NCI-H1105 (cell line): ENCODE results near the gene OGFOD2.

Experiments used
- DNase-seq: peaks from one replicate; lab custom pipeline; 2025; lab: John Stamatoyannopoulos, UW

The OGFOD2 gene

GRCh38 chr12:122951979-122952892 lies 22.8 kb upstream of the OGFOD2 start:
- DNase-seq, result peak; percentile 35

DNA sequence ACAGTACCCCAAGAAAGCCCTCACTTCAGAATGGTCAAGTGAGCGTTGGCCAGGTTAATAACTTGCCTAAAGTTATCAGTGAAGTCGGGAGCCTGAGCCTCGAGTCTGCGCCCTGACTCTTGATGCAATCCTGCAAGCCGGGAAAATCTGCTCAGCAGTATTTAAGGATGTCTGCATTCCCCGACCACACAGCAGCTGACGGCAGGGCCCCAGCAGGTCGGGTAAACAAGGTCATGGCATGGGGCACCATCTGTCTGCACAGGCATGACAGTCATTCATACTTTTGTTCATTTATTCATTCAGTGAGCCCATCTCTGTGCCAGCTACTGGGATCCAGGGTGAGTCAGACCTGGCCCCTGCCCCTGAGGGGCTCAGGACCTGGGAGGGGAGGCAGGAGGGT lies 19.9 kb upstream of the OGFOD2 start:
- DNase-seq, result no peak

- DNase-seq, result no peak
Observed at GRCh38 chr12:122956035-122956434, 19.0 kb upstream of the OGFOD2 start.

DNA sequence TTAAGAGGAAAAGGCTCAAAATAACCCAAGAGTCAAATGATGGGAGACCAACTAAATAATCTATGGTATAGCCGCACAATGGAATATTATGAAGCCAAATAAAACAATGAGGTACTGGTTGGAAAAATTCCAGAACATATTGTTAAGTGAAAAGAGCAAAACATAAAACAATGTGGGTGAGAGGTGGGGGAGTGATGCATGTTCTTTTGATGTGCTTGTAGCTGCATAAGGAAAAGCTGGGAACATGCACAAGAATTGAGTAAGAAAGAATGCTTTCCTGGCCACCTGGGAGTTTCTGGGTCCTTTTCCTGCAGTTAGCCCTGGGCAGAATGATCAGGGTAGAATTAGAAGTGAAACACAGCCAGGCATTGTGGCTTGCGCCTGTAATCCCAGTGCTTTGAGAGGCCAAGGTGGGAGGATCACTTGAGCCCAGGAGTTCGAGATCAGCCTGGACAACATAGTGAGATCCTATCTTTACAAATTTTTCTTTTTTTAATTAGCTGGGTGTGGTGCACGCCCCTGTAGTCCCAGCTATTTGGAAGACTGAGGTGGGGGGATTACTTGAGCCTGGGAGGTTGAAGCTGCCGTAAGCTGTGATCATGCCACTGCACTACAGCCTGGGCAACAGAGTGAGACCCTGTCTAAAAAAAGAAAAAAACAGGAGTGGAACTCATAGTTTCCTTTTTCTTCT lies 16.7 kb upstream of the OGFOD2 start:
- no peak for DNase-seq

DNA sequence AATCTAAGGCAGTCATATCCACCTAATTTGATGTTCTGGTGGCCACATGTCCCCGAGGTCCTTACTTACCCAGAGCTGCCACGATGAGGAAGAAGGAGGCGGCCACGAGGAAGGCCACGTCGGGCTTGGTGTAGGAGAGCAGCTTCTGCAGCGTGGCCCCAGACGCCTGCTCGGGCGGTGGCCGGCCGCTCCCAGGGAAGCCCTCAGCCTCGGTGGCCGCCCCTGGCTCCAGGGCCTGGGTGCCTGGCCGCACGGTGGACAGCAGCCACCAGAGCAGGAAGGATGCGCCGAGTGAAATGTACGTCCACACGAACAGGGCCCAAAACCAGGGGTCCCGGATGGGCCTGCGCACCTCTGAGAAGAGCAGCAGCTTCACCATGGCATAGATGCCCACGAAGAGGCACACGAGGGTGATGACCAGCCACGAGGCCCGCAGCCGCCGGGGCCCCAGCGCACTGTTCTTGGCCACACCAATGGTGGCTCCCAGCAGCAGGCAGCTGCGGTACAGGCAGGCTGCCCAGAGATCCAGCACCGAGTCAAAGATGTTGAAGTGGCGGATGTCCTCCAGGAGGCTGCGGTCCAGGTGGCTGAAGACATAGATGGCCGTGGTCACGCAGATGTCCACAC lies 15.4 kb upstream of the OGFOD2 start:
- no peak for DNase-seq

- no peak for DNase-seq
Observed at GRCh38 chr12:122960193-122960569, 14.9 kb upstream of the OGFOD2 start.

- peak; percentile 50 for DNase-seq
Observed at GRCh38 chr12:122961531-122962329, 13.3 kb upstream of the OGFOD2 start.

DNA sequence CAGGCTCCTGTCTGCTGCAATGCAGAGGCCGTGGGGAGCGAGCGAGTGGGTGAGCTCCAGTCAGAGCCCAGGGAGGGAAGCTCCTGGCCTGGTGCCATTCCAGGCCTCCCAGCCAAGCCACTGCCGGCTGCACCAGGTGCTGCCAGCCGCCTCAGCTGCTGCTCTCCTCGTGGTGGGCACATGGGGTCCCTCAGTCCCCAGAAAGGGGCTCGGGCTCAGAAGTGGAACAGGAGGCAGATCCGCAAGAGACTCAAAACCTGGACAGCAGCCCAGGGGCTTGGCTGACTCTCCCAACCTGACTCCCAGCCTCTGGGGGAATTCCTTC lies 11.1 kb upstream of the OGFOD2 start:
- peak; percentile 58 for DNase-seq

DNA sequence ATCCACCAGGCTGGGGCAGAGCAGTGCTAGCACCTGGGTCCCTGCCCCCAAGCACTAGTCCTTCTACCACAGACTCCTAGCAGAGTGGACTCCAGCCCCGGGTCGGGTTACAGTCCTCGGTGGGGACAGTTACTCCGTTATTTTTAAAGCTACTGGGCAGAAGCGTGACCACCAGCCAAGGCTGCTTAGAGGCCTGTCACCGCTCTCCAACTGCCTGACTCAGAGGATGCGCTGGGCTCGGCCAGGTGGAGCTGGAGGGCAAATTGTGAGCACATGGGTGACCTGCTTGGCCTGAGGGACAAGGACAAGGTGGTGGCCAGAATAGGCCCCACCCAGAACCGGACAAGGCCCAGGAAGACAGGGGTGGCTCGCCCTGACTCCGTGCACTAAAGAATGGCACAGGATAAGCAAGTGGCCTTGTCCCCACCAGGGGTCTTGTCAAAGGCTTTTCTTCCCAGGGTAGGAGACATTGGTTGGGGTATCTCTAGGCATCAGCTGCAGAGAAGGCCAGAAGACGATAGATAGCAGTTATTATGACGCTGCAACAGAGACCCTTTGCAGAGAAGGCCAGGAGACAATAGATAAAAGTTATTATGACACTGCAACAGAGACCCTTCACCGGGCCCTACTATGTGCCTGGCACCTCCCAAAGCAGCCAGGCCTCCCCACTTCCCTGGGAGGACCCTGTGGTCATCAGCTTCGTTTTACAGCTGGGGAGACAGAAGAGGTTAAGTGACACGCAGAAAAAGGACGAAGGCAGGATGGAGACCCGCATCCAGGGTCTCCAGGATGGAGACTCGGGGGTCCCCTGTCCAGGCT lies 10.4 kb upstream of the OGFOD2 start:
- no peak for DNase-seq

DNA sequence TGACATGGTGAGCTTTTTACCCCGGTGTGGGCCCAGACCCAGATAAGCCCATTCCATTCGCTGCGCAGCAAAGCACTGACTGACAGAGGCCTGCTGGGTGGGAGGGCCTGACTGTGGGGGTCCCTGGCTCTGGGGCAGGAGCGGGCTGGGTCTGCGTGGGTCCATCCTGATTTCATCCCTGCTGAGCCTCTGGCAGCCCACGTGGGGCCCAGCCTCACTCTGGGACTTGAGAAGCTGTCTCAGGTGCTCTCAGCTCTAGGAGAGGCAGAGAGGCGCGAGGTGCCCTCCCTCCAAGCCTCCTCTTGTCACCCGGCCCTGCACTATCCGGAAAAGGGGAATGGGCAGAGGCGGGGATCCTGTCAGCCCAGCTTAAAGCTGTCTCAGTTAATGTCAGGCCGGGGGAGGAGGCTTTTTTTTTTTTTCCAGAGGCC lies 9.7 kb upstream of the OGFOD2 start:
- DNase-seq, result no peak

DNA sequence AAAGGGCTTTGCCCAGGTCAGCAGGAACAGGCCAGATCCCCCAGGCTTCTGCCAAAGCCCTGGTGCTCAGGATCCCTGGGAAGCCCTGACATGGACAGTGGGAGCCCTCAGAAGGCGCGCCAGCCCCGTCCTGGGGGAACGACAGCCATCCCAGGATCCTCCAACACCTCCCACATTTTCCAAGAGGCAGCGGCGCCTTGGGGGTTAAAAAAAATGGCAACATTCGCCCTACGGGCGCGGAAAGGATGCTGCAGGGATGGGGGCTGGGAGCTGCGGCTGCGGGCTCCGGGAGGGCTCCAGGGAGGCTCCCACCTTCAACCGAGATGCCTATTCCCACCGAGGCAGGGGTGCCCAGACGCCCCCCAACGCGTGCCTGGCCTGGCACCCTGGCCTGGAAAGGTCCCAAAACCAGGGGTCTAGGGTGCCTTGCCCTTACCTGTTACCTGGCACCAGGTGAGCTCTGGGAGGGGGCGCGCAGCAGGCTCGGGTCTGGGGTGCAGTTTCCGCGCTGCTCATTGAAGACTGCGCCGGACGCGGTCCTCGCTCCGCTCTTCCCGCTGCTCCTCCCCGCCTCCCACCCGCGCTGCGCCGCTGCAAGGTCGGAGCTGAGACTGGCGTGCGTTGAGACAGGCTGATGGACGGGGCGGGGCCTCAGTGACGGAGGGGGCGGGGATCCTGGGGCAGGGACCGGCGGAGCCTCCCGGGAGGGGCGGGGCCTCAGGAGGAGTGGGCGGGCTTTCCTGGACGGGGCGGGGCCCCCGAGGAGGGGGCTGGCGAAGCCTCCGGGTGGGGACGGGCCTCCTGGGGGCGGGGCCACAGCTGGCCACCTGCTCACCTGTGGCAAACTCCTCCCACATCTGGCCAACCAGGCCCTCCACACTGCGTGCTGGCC lies 8.9 kb upstream of the OGFOD2 start, which contains the start of gene ABCB9:
Gene ABCB9 (minus strand): TSS at position 613 of the 892 bp plus-strand sequence. CDS start 6,228 bp downstream, outside the sequence.
- DNase-seq, result peak; percentile 92

DNA sequence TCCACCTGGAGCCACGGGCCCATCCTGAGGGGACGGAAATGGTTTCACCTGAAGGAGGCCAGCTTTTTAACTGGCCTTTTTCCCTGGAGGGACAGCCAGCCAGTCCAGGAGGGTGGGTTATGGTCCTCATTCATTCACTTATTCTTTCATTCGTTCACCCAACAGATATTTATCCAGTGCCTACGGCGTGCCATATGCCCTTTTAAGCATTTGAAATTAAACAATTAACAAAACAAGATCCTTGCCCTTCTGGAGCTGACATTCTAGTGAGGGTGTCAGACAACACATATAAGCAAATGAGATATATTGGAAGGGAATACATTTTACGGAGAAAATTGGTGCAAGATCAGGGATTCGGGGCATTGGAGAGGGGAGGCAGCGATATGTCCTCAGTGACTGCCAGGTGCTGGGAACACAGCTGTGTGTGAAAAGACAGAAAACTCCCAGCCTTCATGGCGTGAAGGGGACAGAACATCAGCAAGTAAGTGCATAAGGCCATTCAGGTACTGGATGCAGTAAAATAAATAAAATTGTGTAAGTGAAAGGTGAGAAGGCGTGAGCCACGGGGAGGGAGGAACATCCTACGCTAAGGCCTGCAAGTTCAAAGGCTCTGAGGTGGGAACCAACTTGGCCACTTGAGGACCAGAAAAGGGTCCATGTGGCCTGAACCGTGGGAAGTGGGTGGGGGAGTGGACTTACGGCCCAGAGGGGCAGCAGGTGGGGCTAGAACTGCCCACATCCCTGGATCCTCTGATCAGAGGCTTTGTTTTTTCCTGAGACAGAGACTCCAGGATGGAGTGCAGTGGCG lies 8.1 kb upstream of the OGFOD2 start:
- DNase-seq, result no peak

- DNase-seq, result no peak
Observed at GRCh38 chr12:122968104-122968503, 6.9 kb upstream of the OGFOD2 start.

DNA sequence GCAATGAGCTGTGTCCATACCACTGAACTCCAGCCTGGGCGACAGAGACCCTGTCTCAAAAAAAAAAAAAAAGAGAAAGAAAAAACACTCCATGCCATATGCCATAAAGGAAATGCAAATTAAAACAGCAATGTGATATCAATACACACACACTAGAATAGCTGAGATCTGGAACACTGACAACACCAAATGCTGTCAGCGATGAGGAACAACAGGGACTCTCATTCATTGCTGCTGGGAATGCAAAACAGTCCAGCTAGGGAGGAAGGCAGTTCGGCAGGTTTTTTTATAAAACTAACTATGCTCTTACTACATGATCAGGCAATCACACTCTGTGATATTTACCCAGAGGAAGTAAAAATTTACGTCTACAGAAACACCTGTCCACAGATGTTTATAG lies 5.4 kb upstream of the OGFOD2 start:
- DNase-seq, result no peak

DNA sequence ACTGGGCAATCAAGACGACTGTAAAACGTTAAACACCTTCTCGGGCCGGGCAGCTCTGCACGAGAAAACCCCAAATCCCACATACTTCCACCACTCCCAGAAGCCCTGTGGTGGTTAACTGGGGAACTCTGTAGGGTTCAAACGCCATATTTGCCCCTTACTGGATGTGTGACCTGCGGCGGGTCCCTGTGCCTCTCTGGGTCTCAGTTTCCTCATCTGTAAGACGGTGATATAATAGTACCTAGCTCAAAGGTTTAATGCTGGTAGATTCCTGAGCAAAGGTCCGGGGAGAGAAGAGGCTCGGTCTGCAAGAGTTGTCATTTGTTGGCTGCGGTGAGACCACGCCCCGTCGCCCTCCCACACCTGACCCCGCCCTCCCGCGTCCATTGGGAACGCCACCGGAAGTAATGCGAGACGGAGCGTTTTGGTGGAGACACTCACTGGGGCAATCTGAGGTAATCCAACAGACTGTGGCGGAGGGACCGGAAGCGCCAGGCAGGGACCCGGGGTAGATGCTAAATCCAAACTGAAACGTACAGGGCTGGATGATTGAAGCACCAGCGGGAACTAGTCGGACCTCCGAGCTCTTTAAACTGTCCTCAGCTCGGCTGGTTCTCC lies 661 bp upstream of the OGFOD2 start:
- peak; percentile 98 for DNase-seq

- no peak for DNase-seq
Observed at GRCh38 chr12:122975790-122976647, 975 bp downstream of the OGFOD2 start.

- no peak for DNase-seq
Observed at GRCh38 chr12:122976648-122976975, 1.6 kb downstream of the OGFOD2 start.

DNA sequence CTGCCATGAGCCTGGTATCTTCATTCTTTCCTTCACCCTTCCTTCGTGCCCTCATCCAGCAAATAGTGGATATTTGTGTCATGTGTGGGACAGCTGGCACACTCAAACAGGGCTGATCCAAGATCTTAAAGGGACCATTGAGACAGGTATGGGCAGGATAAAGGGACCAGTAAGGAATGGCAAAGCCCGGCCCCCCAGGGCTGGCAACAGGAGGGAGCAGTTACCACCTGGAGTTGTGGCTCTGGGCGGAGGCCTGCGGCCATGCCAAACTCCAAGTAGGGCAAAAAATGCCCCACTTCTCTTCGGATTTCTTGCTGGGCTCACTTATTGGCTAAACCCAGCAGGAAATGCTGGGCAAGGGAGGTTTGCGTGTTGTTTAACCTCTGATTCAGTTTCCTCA lies 2.1 kb downstream of the OGFOD2 start:
- DNase-seq, result no peak
